ENCODE data around the gene CD244. TPM values are rescaled to one million over a fixed set of nuclear protein-coding genes. Genes with fewer than 3 reads are reported as not detected.
A peak's percentile ranks its signal among the peaks of the same experiment; 100 is the strongest.

CD244 gene
- polyA plus RNA-seq, 1 experiment: not detected

DNA sequence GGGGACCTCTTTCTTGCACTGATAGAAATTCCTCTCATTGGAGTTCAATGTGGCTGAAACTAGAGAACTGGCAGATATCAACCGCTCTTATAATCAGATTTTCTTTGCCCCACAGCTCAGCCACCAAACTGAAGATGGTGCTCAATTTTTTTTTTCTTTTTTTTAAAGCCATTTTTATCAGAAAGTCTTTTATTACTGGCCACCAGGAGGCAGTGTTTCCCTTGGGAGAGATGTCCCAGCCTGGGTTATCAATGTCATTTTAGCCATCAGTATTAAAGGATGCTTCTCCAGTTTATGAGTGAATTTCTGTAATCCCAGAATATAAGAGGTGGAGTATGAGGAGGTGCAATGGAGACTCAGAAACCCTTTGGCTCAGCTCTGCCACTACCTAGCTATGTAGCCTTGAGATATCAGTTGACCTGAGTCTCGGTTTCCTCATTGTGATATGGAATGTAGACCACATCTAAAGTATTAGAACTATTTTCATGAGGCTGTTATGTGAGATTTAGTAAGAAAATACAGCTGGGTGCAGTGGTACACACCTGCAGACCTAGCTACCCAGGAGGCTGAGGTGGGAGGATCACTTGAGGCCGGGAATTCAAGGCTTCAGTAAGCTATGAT, 27.6 kb downstream of the CD244 start:
- H3K9me3 ChIP-seq (ENCODE audit: control insufficient read depth, insufficient read depth, low read length): no peaks in the 10 kb centered on the region
- POLR2A ChIA-PET: no interaction called here
- CTCF ChIA-PET: interaction anchor here (0.6 to 5.0 kb wide), 13 partner anchors 11 to 312 kb away, joined by 3 to 59 read pairs (median 3); partner anchors contain the start of gene ITLN2
- H3K4me3 ChIP-seq (ENCODE audit: low read depth, low read length): no peak overlapping the region
- peak; percentile 61 for TF ChIP-seq CTCF (IDR thresholded peaks at IDR 0.05; ENCODE audit: low read depth, low read length)
- peak; percentile 2 for DNase-seq (ENCODE audit: low read depth, low spot score)
- no peaks in the 10 kb centered on the region for H3K27me3 ChIP-seq (ENCODE audit: control insufficient read depth, insufficient read depth, low read length)
- no peak overlapping the region for H3K27ac ChIP-seq (ENCODE audit: low read depth, low read length)

DNA sequence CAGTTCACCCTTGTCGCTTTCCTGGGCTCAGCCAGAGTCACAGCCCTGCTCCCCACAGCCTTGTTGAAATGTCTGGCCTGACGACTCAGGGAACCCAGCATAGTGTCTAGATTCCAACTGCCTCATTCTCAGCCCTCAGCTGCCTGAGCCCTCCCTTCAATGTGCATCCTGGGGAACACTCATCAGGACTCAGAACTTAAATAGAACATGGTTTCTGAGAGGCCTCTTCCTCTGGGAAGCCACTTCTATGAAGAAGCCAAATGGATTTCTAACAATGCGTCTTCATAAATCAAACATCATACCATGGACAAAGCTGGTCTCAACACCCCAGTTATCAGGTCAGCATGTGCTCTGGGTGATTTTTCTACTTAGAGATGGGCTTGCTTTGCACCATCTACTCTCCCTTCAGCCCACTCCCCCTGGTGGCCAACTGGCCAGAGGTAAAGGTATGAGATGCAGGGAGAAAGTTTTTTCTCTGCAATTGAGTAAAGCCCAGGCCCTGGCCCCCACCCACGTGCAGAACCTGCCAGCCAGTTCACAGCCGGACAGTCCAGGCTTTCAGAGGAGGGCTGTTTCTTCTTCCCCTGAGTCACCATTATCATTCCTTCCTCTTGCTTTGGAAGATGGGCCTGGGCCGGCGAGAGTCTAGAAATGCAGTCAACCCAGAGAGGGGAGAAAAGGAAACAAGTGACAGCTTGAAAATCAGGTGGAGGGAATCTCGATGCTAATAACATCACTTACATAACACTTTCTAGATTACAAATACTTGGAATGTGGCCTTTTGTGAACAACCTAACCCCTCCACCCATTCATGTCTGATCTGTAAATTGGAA, 32.1 kb downstream of the CD244 start:
- Histone ChIP-seq H3K9me3 (ENCODE audit: control insufficient read depth, insufficient read depth, low read length) (no peaks in the 10 kb centered on the region), H3K27ac (ENCODE audit: low read depth, low read length) (no peak overlapping the region), H3K4me3 (ENCODE audit: low read depth, low read length) (no peak overlapping the region), H3K27me3 (ENCODE audit: control insufficient read depth, insufficient read depth, low read length) (no peaks in the 10 kb centered on the region)
- POLR2A ChIA-PET: no interaction called here
- CTCF ChIA-PET: interaction anchor here (1.3 to 1.7 kb wide), 3 partner anchors 103 to 121 kb away, joined by 4 to 5 read pairs (median 5); no protein-coding TSS in a partner anchor
- DNase-seq (ENCODE audit: low read depth, low spot score): no peak
- TF ChIP-seq CTCF (IDR thresholded peaks at IDR 0.05; ENCODE audit: low read depth, low read length): peak; percentile 63

- Histone ChIP-seq H3K27ac (ENCODE audit: low read depth, low read length) (no peak overlapping the region), H3K27me3 (ENCODE audit: control insufficient read depth, insufficient read depth, low read length) (no peaks in the 10 kb centered on the region), H3K4me3 (ENCODE audit: low read depth, low read length) (no peak overlapping the region), H3K9me3 (ENCODE audit: control insufficient read depth, insufficient read depth, low read length) (no peaks in the 10 kb centered on the region)
- POLR2A ChIA-PET: no interaction called here
- TF ChIP-seq CTCF (IDR thresholded peaks at IDR 0.05; ENCODE audit: low read depth, low read length): no peak
- DNase-seq (ENCODE audit: low read depth, low spot score): no peak
- CTCF ChIA-PET: interaction anchor here (1.3 kb wide), 2 partner anchors 102 to 106 kb away, joined by 4 to 5 read pairs; no protein-coding TSS in a partner anchor
These were observed 32.9 kb downstream of the CD244 start for GRCh38 chr1:160829766-160830165.

- no peak overlapping the region for H3K27ac ChIP-seq (ENCODE audit: low read depth, low read length)
- no peak overlapping the region for H3K4me3 ChIP-seq (ENCODE audit: low read depth, low read length)
- ChIA-PET CTCF (no interaction called here), POLR2A (no interaction called here)
- no peak for DNase-seq (ENCODE audit: low read depth, low spot score)
- no peaks in the 10 kb centered on the region for H3K9me3 ChIP-seq (ENCODE audit: control insufficient read depth, insufficient read depth, low read length)
- peaks cover 2% of the 10 kb centered on the region for H3K27me3 ChIP-seq (ENCODE audit: control insufficient read depth, insufficient read depth, low read length)
- no peak for TF ChIP-seq CTCF (IDR thresholded peaks at IDR 0.05; ENCODE audit: low read depth, low read length)
These were observed 35.3 kb downstream of the CD244 start for GRCh38 chr1:160827418-160827817.

- Histone ChIP-seq H3K4me3 (ENCODE audit: low read depth, low read length) (no peak overlapping the region), H3K9me3 (ENCODE audit: control insufficient read depth, insufficient read depth, low read length) (no peaks in the 10 kb centered on the region), H3K27ac (ENCODE audit: low read depth, low read length) (no peak overlapping the region), H3K27me3 (ENCODE audit: control insufficient read depth, insufficient read depth, low read length) (peaks cover 2% of the 10 kb centered on the region)
- ChIA-PET POLR2A (no interaction called here), CTCF (no interaction called here)
- DNase-seq (ENCODE audit: low read depth, low spot score): no peak
- TF ChIP-seq CTCF (IDR thresholded peaks at IDR 0.05; ENCODE audit: low read depth, low read length): no peak
These were observed 36.1 kb downstream of the CD244 start for GRCh38 chr1:160826546-160826945.
